BLaER1 (cell line): Measurements from ENCODE around the gene WWOX.
A peak's percentile ranks its signal among the peaks of the same experiment; 100 is the strongest.

ENCODE experiments used
- H3K27ac ChIP-seq: shearing (Covaris generic); formaldehyde crosslinking; 2 replicates; pipeline ENCODE4 v1.8.1; 2022
- H3K27me3 ChIP-seq: shearing (Covaris generic); formaldehyde crosslinking; 2 replicates; pipeline ENCODE4 v1.8.1; 2022
- H3K36me3 ChIP-seq: shearing (Covaris generic); formaldehyde crosslinking; 2 replicates; pipeline ENCODE4 v1.8.1; 2022
- H3K4me1 ChIP-seq: shearing (Covaris generic); formaldehyde crosslinking; 2 replicates; pipeline ENCODE4 v1.8.1; 2022
- H3K4me2 ChIP-seq: shearing (Covaris generic); formaldehyde crosslinking; 2 replicates; pipeline ENCODE4 v1.8.1; 2022
- H3K4me3 ChIP-seq: shearing (Covaris generic); formaldehyde crosslinking; 2 replicates; pipeline ENCODE4 v1.8.1; 2022
- H3K9ac ChIP-seq: shearing (Covaris generic); formaldehyde crosslinking; 2 replicates; pipeline ENCODE4 v1.8.1; 2022
- H3K9me3 ChIP-seq: shearing (Covaris generic); formaldehyde crosslinking; 2 replicates; pipeline ENCODE4 v1.8.1; 2022
- H4K20me1 ChIP-seq: shearing (Covaris generic); formaldehyde crosslinking; 2 replicates; pipeline ENCODE4 v1.8.1; 2022
- Cebpa-rat ChIP-seq: shearing (Covaris generic); IDR thresholded peaks from 2 replicates; pipeline ENCODE4 v1.8.1; 2022

Gene WWOX

DNA sequence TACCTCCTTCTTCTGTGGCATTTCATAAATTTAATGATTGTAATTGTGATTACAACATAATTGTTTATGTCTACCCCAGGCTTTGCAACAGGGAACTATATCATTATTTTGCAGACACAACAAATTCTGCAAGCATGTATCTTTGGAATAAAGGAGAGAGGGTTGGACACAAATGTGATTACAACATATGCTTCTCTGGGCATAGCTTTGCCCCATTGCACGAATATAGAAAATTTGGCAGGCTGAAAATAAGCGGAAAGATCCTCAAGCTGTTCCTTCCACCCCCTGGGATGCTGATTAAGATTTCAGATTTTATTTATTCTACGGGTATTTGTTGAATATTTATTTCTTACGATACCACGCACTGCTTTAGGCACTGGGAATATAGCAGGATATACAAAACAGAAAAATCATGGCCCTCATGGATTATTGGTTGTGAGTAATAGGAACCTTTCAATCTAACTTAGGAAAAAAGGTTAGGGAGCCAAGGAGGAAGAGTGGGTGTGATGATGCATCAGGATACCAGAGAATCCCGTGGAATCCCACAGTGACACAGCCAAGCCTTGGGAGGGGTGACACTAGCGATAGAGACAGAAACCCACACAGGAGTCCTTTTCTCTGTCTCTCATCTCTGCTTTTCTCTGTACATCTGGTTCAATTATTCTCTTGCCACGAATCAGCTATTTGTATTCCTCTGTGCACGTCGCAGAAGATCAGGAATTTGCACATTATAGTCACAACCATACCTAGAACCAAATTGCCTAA is 980.4 kb downstream of the WWOX start:
- Histone ChIP-seq H3K9ac (no peak overlapping the region), H3K36me3 (no peaks in the 10 kb centered on the region), H3K27me3 (no peaks in the 10 kb centered on the region), H3K4me3 (no peak overlapping the region), H3K9me3 (no peaks in the 10 kb centered on the region), H4K20me1 (no peaks in the 10 kb centered on the region), H3K4me2 (no peak overlapping the region), H3K4me1 (peaks cover 28% of the 10 kb centered on the region), H3K27ac (no peak overlapping the region)
- TF ChIP-seq Cebpa-rat = no peak

- Histone ChIP-seq H3K4me3 (no peak overlapping the region), H3K9ac (no peak overlapping the region), H3K27me3 (no peaks in the 10 kb centered on the region), H3K9me3 (no peaks in the 10 kb centered on the region), H3K4me2 (peak overlapping the region; percentile 33), H3K36me3 (no peaks in the 10 kb centered on the region), H3K4me1 (peaks cover 28% of the 10 kb centered on the region), H4K20me1 (no peaks in the 10 kb centered on the region), H3K27ac (no peak overlapping the region)
- no peak for TF ChIP-seq Cebpa-rat
Observed at GRCh38 chr16:79081297-79082066, 982.0 kb downstream of the WWOX start.

- Histone ChIP-seq H3K4me3 (no peak overlapping the region), H3K4me2 (no peak overlapping the region), H3K9ac (no peak overlapping the region), H3K27ac (no peak overlapping the region), H3K4me1 (peaks cover 25% of the 10 kb centered on the region), H3K9me3 (no peaks in the 10 kb centered on the region), H3K27me3 (no peaks in the 10 kb centered on the region), H3K36me3 (no peaks in the 10 kb centered on the region), H4K20me1 (no peaks in the 10 kb centered on the region)
- TF ChIP-seq Cebpa-rat = no peak
Observed at GRCh38 chr16:79082970-79083369, 983.5 kb downstream of the WWOX start.

- Histone ChIP-seq H3K27me3 (no peaks in the 10 kb centered on the region), H3K4me1 (peaks cover 30% of the 10 kb centered on the region), H3K9me3 (no peaks in the 10 kb centered on the region), H3K4me2 (peak overlapping the region; percentile 2; the same call in 1 of the 2 replicates), H3K27ac (no peak overlapping the region), H3K36me3 (no peaks in the 10 kb centered on the region), H3K9ac (no peak overlapping the region), H3K4me3 (no peak overlapping the region), H4K20me1 (no peaks in the 10 kb centered on the region)
- TF ChIP-seq Cebpa-rat = no peak
Observed at GRCh38 chr16:79083508-79084299, 984.2 kb downstream of the WWOX start.

DNA sequence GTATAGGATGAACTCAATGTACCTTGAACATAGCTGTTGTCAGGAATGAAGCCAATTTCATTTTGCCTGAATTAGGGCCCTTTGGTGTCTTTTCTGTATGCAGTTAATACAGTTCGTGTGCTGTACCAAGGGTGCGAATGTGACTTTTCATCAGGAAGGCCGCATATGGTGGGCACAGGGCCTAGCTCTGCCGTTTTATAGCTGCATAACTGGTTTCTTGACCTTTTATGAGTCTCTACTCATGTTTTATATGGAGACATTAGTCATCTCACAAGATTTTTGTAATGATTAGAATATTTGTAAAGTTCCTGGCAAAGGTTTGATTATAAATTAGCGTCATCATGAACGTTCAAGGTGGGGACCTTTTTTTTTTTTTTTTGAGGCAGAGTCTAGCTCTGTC is 989.5 kb downstream of the WWOX start:
- peak overlapping the region; percentile 93 for H3K4me2 ChIP-seq

GRCh38 chr16:79089735-79090284 is 990.4 kb downstream of the WWOX start:
- Histone ChIP-seq H3K9me3 (no peaks in the 10 kb centered on the region), H3K9ac (no peak overlapping the region), H3K36me3 (no peaks in the 10 kb centered on the region), H3K27ac (peak overlapping the region; percentile 2; the same call in 1 of the 2 replicates), H3K4me1 (peaks cover 72% of the 10 kb centered on the region), H3K4me3 (peak overlapping the region; percentile 40; the same call in 1 of the 2 replicates), H3K27me3 (no peaks in the 10 kb centered on the region), H4K20me1 (peaks cover 14% of the 10 kb centered on the region), H3K4me2 (peak overlapping the region; percentile 93)
- TF ChIP-seq Cebpa-rat = no peak

More for the DNA sequence above, 989.5 kb downstream of the WWOX start:
- Histone ChIP-seq H3K9ac (no peak overlapping the region), H4K20me1 (peaks cover 14% of the 10 kb centered on the region), H3K9me3 (no peaks in the 10 kb centered on the region), H3K27me3 (no peaks in the 10 kb centered on the region), H3K27ac (no peak overlapping the region), H3K4me1 (peaks cover 68% of the 10 kb centered on the region), H3K4me3 (no peak overlapping the region), H3K36me3 (no peaks in the 10 kb centered on the region)
- no peak for TF ChIP-seq Cebpa-rat

DNA sequence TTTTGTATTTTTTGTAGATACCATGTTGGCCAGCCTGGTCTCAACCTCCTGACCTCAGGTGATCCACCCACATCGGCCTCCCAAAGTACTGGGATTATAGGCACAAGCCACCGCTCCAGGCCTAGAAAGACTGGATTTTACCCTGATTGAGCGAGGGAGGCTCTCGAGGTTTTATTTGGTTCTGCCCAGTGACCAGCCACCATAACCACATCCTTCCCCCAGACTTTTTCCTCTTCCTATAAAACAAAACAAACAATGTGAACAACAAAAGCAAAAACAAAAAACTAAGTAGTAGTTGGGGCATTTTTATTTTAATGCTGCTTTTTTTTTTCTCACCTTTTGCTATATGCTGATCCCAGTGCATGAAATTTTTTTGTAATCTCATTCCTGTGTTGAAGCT is 991.5 kb downstream of the WWOX start:
- TF ChIP-seq Cebpa-rat = no peak
- Histone ChIP-seq H3K9ac (no peak overlapping the region), H3K4me3 (peak overlapping the region; percentile 2; the same call in 1 of the 2 replicates), H3K27me3 (no peaks in the 10 kb centered on the region), H3K27ac (no peak overlapping the region), H3K9me3 (no peaks in the 10 kb centered on the region), H4K20me1 (peaks cover 14% of the 10 kb centered on the region), H3K4me2 (peak overlapping the region; percentile 93), H3K36me3 (no peaks in the 10 kb centered on the region), H3K4me1 (peaks cover 75% of the 10 kb centered on the region)

DNA sequence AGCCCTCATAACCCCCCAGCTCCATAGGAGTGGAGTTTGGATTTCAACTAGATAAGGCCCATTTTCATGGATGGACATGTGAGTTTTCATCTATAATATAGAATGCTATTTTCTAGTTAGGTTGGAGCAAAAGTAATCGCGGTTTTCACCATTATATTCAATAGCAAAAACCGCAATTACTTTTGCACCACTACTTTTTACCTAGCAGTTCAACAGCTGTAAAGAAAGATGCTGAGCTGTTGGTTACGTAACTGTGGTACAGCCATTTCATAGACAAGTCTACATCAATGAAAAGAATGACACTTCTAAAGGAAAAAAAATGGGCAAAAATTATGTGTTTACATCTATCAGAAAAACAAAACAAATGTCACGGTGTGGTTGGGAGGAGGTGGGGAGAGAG is 993.4 kb downstream of the WWOX start:
- peaks cover 84% of the 10 kb centered on the region for H3K4me1 ChIP-seq
- no peak overlapping the region for H3K4me3 ChIP-seq
- peak overlapping the region; percentile 93 for H3K4me2 ChIP-seq
- H3K27ac ChIP-seq = no peak overlapping the region
- no peak overlapping the region for H3K9ac ChIP-seq
- peaks cover 14% of the 10 kb centered on the region for H4K20me1 ChIP-seq
- no peaks in the 10 kb centered on the region for H3K27me3 ChIP-seq
- H3K36me3 ChIP-seq = no peaks in the 10 kb centered on the region
- TF ChIP-seq Cebpa-rat = no peak
- no peaks in the 10 kb centered on the region for H3K9me3 ChIP-seq

DNA sequence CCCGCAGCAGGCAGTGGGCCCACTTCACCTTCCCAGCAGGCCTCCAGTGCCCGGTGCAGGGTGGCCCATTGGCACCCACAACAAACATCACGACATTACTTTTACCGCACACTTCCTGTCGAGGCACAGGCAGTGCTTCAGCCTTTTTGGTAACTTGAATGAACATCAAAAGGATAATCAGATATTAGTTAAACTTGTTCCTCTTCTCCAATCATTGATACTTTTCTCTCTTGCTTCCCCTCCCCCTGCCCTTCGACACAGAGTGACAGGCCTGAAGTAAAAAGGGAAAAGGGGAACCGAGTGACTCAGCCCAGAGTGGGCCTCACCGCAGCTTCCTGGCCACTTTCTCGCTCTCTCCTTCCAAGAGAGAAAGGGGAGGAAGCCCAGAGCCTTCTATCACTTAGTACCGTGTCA is 994.1 kb downstream of the WWOX start:
- no peaks in the 10 kb centered on the region for H3K27me3 ChIP-seq
- no peak overlapping the region for H3K9ac ChIP-seq
- H3K27ac ChIP-seq = no peak overlapping the region
- peaks cover 77% of the 10 kb centered on the region for H3K4me1 ChIP-seq
- no peaks in the 10 kb centered on the region for H3K36me3 ChIP-seq
- TF ChIP-seq Cebpa-rat = no peak
- peak overlapping the region; percentile 93 for H3K4me2 ChIP-seq
- H3K9me3 ChIP-seq = no peaks in the 10 kb centered on the region
- H3K4me3 ChIP-seq = no peak overlapping the region
- peaks cover 14% of the 10 kb centered on the region for H4K20me1 ChIP-seq
